ENCODE results near the gene ARHGDIA. TPM values are rescaled to one million over a fixed set of nuclear protein-coding genes. Genes with fewer than 3 reads are reported as not detected.
A peak's percentile ranks its signal among the peaks of the same experiment; 100 is the strongest.

Gene ARHGDIA
- total and polyA plus RNA-seq, 2 of the 8 experiments (the other 6 are each of a cell fraction or from before 2014, with no cell fraction given), result 62.4 to 217 TPM

DNA sequence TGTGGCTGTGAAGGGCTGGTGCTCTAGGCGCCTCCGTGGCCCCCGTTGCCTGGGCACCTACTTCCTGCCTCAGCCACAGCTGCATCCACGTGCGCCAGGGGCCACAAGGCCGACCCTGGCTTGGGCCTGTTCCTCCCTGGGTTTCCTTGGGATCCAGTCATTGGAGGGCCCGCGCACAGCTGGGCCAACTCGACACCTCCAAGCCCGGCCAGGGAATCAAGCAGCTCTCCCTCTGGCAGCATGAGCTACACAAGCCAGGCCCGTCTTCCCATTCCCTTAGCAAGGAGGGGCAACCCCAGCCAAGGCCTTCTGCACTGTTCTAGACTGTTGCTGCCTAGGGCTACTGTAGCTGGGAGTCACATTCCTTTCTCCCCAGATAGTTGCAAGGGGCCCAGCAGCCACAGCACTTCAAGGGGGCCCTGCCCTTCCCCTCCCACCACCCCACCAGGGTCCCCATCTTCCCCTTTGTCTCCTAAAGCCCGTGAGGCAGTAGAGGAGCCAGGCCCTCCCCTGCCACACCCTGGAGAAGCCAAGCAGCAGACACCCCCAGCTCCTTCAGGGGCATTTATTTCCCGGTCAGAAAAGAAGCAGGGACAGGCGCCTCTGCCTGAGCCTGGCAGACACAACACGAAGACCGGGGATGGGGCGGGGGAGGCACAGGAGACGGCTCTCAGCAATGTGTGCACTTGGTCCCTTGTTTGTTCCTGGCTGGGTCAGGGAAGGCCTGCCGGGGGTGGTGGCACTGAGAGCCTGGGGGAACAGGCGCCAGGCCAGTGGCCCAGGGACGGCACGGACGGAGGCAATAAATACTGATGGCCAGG lies 3.8 kb downstream of the ARHGDIA start:
- Histone ChIP-seq H3K18ac (ENCODE audit: extremely low read depth, low read length) (peak overlapping the region; percentile 38; the same call in 1 of the 2 replicates), H4K5ac (ENCODE audit: insufficient read length, low read depth, low read length) (no peak overlapping the region), H3K23ac (ENCODE audit: insufficient read length) (no peak overlapping the region), H3K23me2 (ENCODE audit: low read depth, low read length) (peaks cover 12% of the 10 kb centered on the region; the same call in 1 of the 2 replicates), H2BK5ac (ENCODE audit: low read depth, low read length) (peak overlapping the region; percentile 12; the same call in 1 of the 2 replicates), H2BK12ac (ENCODE audit: low read depth, low read length) (no peak overlapping the region), H2AFZ (ENCODE audit: low read length) (no peak overlapping the region), H3K4me1 (replicated peaks in 1 of 4; ENCODE audit: control insufficient read depth in 3 of 4, insufficient read depth in 4 of 4, low read length in 3 of 4) (peaks cover 0 to 31% (median 21%) of the 10 kb centered on the region in 4 experiments; a peak in 6 of 7 replicates), H3K27me3 (replicated peaks in 1 of 4; ENCODE audit: control insufficient read depth in 3 of 4, extremely low read depth in 1 of 4, insufficient read depth in 3 of 4, low read length in 3 of 4) (no peaks in the 10 kb centered on the region), H3K4ac (replicated peaks; ENCODE audit: insufficient read length, low read depth, low read length) (peak overlapping the region; percentile 34), H3K4me2 (ENCODE audit: insufficient read depth in 1 of 2, low read depth in 2 of 2, low read length in 2 of 2) (no peak overlapping the region; a peak in 1 of 4 replicates), H3K56ac (replicated peaks; ENCODE audit: insufficient read length, low read depth, low read length) (no peak overlapping the region), H4K8ac (ENCODE audit: extremely low read depth, insufficient read depth, low read length) (peak overlapping the region; percentile 62; the same call in 1 of the 2 replicates), H3K9ac (replicated peaks in 1 of 4; ENCODE audit: extremely low read depth in 1 of 4, low read depth in 3 of 4, low read length in 3 of 4) (peak overlapping the region in 1 of 4 experiments; percentile 20; a peak in 2 of 7 replicates), H3K9me3 (ENCODE audit: insufficient read depth in 2 of 2, low read depth in 1 of 2, low read length in 1 of 2) (no peaks in the 10 kb centered on the region), H3K79me2 (ENCODE audit: control insufficient read depth in 1 of 2, insufficient read depth in 2 of 2, low read length in 2 of 2) (peaks cover 4 to 23% of the 10 kb centered on the region in 2 experiments; a peak in 3 of 4 replicates), H2BK20ac (ENCODE audit: low read length) (no peak overlapping the region), H3K4me3 (ENCODE audit: extremely low read depth in 1 of 4, insufficient read depth in 2 of 4, low read depth in 3 of 4, low read length in 4 of 4) (no peak overlapping the region), H2BK120ac (replicated peaks; ENCODE audit: low read depth, low read length) (no peak overlapping the region), H2AK5ac (ENCODE audit: low read depth, low read length) (no peak overlapping the region), H3K79me1 (ENCODE audit: low read depth, low read length) (peaks cover 3% of the 10 kb centered on the region), H4K20me1 (replicated peaks in 1 of 2; ENCODE audit: control insufficient read depth in 1 of 2, insufficient read depth in 2 of 2, low read length in 2 of 2) (peaks cover 11 to 48% of the 10 kb centered on the region in 2 experiments), H4K91ac (replicated peaks; ENCODE audit: insufficient read length, low read length) (no peak overlapping the region), H3K27ac (ENCODE audit: low read depth, low read length) (peak overlapping the region; percentile 23; the same call in 1 of the 2 replicates), H2BK15ac (ENCODE audit: low read length) (no peak overlapping the region), H3K36me3 (ENCODE audit: control insufficient read depth in 2 of 4, insufficient read depth in 4 of 4, low read length in 3 of 4) (peaks cover 2 to 29% (median 9%) of the 10 kb centered on the region in 4 experiments; a peak in 4 of 8 replicates), H3K14ac (ENCODE audit: insufficient read length) (no peak overlapping the region)
- DNase-seq (ENCODE audit: low read depth in 1 of 2, low spot score in 2 of 2) (peak in 1 of 2 experiments; percentile 64), FAIRE-seq (no peak)
- WGBS, 2 experiments (ENCODE audit: extremely low coverage in 1 of 2, insufficient coverage in 1 of 2, insufficient read length in 1 of 2, insufficient replicate concordance in 2 of 2, low coverage in 1 of 2, low lambda C conversion rate in 2 of 2, missing lambda C conversion rate in 1 of 2), result 78% methylated on average over 17 of the region's 23 CpGs; no CpG with 5 or more reads in 1 of the 2 experiments
- ChIA-PET CTCF (ENCODE audit: partially characterized antibody) (interaction anchor here (1.6 to 1.8 kb wide), 2 partner anchors 131 to 169 kb away, joined by 3 to 5 read pairs; no protein-coding TSS in a partner anchor), POLR2A (ENCODE audit: partially characterized antibody) (interaction anchor here (0.6 to 6.6 kb wide), 32 partner anchors 9 to 355 kb away, joined by 3 to 41 read pairs (median 5); partner anchors contain the start of genes ACTG1, ALYREF, ANAPC11 and MCRIP1)
- peak; percentile 50 for TF ChIP-seq POLR2AphosphoS5 (IDR thresholded peaks at IDR 0.05; ENCODE audit: low read depth, low read length)
- TF ChIP-seq, protein P1, sequence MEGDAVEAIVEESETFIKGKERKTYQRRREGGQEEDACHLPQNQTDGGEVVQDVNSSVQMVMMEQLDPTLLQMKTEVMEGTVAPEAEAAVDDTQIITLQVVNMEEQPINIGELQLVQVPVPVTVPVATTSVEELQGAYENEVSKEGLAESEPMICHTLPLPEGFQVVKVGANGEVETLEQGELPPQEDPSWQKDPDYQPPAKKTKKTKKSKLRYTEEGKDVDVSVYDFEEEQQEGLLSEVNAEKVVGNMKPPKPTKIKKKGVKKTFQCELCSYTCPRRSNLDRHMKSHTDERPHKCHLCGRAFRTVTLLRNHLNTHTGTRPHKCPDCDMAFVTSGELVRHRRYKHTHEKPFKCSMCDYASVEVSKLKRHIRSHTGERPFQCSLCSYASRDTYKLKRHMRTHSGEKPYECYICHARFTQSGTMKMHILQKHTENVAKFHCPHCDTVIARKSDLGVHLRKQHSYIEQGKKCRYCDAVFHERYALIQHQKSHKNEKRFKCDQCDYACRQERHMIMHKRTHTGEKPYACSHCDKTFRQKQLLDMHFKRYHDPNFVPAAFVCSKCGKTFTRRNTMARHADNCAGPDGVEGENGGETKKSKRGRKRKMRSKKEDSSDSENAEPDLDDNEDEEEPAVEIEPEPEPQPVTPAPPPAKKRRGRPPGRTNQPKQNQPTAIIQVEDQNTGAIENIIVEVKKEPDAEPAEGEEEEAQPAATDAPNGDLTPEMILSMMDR (IDR thresholded peaks at IDR 0.05; ENCODE audit: control extremely low read depth in 1 of 3, insufficient read depth in 1 of 3, low read depth in 1 of 3, low read length in 3 of 3), result no peak
- no peak for TF ChIP-seq TAF7 (optimal IDR thresholded peaks at IDR 0.05; ENCODE audit: borderline replicate concordance, low read depth, low read length)
- no peak for TF ChIP-seq CREB1 (IDR thresholded peaks at IDR 0.05)
- 0 out of 2 replicates have a peak, but pooled peaks have one; percentile 12 for TF ChIP-seq EGR1 (IDR thresholded peaks at IDR 0.05; ENCODE audit: borderline replicate concordance, low read depth, low read length)
- 0 out of 2 replicates have a peak, but pooled peaks have one; percentile 31 for TF ChIP-seq GABPA (IDR thresholded peaks at IDR 0.05; ENCODE audit: borderline replicate concordance, insufficient read depth, low read length)
- TF ChIP-seq RAD21 (IDR thresholded peaks at IDR 0.05 in 1 of 2, conservative IDR thresholded peaks at IDR 0.05 in 1 of 2; ENCODE audit: low read depth in 2 of 2, low read length in 2 of 2), result no peak
